Hindlimb muscle (tissue), 1 donor: ENCODE results near the gene KCNJ13. TPM values are rescaled to one million over a fixed set of nuclear protein-coding genes. Genes with fewer than 3 reads are reported as not detected.
"Not testable (repeated sequence)": the region's sequence is repeated elsewhere in the genome, so short reads cannot be mapped to it uniquely, and the experiment has no call there.

Experiments used
- DNase-seq: peaks from one replicate; pipeline ENCODE4 v3.0.0-alpha.2; 2013
- polyA plus RNA-seq: library from polyadenylated mRNA; unstranded; fragments of 120-200 nt; gene quantifications from one replicate; pipeline ENCODE4 v1.2.1, GENCODE V29; 2013; ENCODE audit not compliant: insufficient read length

The KCNJ13 gene
- polyA plus RNA-seq, 1 donor: 0.26 TPM

DNA sequence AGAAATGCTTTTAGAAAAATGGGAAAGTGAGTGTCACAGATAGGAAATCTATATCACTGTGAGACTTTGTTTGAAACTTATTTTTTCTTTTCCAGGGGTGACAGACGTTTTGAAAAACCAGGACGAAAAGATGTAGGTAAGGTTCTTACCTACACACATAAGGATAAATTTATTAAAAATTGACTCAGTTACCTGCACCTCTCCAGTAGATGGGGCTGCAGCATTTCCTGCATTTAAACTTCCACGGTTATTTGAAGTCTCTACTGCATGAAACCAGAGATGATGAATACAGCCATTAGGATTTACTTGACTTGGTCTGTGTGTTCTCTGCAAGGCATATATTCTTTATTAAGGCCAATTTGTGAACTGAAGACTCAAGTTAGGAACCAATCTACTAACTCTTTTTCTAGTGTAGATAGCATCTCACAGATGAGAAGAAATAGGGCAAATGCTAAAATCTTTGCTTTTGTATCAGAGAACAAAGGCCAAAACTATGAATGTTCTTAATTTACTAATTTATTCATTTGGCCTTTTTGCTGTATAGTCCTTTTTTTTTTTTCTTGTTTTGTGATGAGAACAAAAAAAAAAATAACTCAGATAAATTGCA, 15.0 kb downstream of the KCNJ13 start:
- DNase-seq: no peak

DNA sequence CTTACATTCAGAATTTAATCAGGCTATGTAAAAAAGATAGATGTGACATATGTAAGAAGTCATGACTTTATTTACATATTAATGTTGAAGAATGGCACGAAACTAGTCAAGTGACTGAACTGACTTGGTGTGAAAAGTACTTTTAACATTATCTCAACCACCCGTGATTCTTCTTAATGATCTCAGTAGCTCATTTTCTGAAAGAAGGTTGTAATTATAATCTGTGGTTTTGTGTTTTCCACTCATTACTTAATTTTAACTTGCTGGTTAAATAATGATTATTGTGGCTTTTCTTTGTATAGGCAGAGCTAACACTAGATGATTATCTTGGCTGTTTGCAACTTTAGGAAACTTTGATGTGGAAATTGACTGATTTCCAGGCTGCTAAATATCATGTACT, 18.5 kb downstream of the KCNJ13 start:
- DNase-seq: no peak

DNA sequence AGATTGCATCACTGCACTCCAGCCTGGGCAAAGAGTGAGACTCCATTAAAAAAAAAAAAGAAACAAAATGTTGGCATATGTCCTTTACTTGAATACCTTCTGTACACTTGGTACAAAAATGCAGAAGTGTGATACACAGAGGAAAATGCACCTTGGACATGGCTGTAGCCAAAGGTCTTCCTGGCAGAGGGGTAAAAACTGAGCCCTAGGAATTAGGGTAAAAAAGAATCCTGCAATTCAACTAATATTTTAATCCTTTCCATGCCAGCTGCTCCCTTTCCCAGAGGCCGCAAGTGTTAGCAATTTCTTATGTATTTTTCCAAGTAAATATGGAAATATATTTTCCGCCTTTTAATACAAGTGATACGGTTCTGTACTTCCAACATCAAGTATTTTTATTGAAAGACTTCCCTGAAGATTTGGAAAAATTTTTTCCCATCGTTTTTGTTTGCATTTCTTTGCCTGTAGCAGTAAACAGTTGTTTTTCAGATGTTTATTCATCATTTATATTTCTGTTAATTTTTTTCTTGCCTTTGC, 26.2 kb downstream of the KCNJ13 start:
- no peak for DNase-seq

DNA sequence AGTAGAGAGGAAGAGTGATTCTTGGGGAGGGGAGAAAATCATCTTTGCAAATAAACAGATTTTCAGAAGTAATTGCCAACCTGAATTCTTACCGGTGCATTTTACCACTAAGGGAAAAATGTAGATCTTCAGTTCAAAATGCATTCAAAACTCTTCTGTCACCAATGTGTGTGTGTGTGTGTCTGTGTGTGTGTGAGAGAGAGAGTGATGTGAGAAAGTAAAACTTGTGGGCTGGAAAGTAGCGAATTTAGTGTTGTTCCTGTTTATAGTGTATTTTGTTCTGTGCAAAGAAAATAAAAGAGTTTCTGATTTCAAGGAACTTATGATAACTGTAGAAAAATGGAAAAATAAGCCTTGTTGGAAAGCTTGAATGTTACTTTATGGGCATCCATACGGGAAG, 27.0 kb downstream of the KCNJ13 start:
- DNase-seq: no peak

DNA sequence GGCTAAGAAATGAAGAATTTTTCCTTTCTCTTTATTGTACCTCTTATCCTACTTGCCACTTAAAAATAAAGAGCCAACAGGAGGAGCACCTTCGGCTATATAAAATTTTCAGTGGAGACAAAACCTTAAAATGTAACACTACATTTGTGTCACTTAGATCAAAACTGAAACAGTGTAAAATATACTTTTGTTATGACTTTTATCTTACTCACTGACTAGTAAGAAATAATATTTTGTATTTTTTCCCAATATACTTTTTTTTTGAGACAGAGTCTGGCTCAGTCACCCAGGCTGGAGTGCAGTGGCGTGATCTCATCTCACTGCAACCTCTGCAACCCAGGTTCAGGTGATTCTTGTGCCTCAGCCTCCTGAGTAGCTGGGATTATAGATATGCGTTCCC, 28.3 kb downstream of the KCNJ13 start:
- DNase-seq: no peak

DNA sequence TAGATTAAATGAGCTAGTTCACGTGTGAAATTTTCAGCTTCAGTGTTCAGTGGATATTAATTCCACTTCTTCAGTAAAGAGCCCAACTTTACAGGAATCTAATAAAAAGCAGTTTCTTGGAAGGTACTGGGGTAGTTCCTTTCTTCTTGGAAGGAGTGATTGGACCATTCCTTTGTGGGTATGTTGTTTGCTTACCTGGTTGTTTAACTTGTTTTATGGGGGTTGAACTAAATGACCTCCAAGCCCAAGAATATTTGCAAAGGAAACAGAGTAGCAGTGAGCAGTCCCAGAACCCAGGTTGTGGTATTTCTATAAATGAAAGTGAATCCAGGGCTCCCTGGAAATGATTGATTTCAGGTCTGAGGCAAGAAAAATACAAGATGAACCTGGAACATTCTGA, 31.4 kb downstream of the KCNJ13 start:
- no peak for DNase-seq

DNA sequence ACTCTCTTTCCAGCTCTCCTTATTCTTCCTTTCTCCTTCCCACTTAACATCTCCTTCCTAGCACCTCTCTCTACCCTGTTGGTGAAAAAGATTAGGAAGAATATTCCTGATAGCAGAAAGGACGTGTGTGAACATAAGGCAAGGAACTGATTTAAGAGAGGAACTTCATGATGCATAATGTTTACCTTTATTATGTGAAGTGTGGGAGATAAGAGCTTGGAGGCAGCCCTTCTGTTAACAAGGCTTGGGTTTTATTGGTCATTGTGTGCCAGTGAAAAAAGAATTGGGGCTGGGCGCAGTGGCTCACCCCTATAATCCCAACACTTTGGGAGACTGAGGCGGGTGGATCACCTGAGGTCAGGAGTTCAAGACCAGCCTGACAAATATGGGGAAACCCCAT, 34.4 kb downstream of the KCNJ13 start:
- DNase-seq: no peak

DNA sequence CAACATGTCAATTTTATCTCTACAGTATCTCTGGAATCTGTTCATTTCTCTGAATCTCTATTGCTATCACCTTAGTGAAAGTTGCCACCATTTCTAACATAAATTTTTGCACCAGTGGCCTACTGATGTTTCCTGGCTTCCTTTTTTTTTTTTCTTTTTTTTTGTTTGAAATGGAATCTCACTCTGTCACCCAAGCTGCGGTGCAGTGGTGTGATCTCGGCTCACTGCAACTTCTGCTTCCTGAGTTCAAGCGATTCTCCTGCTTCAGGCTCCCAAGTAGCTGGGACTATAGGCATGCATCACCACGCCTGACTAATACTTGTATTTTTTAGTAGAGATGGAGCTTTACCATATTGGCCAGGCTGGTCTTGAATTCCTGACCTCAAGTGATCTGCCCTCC, 35.1 kb downstream of the KCNJ13 start:
- DNase-seq: no peak

DNA sequence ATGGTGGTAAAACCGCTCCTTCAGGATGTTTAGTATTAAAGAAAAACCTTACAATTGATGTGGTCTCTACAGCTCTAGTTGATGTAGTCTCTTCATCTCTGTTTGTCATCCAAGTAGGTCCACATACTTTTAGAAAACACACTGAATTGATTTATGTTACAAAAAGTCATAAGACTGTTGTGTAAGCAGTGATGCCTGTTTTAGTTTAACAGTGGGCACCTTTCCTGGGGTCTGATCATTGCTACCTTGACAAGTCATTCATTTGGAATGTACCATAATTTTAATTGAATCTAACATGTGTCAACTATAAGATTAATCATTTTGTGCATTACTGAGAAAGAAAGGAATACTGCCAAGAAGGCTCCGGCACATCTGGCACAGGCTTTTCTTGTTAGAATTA, 44.9 kb downstream of the KCNJ13 start:
- no peak for DNase-seq

DNA sequence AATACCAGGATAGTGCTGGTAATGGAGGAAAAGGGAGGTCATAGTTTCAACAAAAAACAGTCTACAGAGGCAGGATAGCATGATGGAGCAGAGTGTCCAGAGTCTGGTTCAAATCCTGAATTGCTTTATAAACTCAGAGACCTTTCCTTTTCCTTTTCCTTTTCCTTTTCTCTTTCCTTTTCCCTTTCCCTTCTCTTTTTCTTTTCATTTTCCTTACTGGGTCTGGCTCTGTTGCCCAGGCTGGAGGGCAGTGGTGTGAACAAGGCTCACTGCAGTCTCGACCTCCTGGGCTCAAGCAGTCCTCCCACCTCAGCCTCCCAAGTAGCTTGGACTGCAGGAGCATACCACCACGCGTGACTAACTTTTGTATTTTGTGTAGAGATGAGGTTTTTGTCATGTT, 47.6 kb downstream of the KCNJ13 start:
- DNase-seq: no peak

DNA sequence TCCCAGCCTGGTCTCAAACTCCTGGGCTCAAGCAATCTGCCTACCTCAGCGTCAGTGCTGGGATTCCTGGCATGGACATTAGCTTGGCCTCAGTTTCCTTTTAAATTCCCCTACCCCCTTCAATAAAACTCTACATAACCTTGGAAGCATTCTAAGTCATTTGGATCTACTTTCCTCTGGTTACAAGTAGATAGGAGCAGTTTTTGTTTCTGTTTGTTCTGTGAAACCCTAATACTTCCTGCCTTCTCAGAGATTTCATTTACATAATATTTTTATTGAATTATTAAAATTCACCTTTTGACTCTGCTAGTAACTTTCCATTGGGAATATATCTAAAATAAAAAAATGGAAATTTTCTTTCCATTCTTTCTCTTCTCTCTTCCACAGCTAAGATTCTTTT, 53.3 kb downstream of the KCNJ13 start:
- no peak for DNase-seq

DNA sequence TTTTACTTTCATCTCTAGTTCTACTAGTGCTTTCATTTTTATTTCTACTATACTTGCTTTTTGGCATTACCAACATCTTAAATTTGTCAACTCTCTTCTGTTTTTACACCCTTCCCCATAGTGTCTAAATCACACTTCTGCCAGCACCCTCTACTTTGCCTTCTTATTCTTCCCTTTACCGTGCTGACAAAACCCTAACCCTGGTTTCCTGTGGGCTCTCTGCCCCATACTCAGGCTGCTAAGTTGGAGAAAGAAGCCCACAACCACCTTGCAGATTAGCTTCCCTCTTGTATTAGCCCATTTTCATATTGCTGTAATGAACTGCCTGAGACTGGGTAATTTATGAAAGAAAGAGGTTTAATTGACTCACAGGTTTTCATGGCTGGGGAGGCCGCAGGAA, 54.5 kb downstream of the KCNJ13 start:
- no peak for DNase-seq

DNA sequence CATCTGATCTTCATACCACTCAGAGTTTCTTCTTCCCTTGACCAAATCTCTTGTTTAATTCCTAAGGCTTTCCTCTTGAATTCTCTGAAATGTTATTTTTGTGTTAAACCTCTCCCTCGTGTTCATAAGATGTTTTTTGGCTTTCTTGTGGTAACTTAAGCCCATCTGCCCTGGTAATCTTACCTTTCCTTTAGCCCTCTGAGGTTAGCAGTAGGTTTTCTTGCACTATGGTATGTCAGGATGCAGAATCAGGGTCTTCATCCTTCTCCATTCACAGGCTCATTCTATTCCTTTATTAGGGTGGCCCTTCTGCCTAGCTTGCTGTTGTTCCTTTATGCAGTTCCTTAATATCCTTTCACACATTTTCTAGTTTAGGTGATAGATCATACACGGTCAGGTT, 55.1 kb downstream of the KCNJ13 start:
- no peak for DNase-seq

DNA sequence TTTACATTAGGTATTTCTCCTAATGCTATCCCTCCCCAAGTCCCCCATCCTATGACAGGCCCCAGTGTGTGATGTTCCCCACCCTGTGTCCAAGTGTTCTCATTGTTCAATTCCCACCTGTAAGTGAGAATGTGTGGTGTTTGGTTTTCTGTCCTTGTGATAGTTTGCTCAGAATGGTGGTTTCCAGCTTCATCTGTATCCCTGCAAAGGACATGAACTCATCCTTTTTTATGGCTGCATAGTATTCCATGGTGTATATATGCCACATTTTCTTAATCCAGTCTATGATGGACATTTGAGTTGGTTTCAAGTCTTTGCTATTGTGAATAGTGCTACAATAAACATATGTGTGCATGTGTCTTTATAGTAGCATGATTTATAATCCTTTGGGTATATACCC, 56.3 kb downstream of the KCNJ13 start:
- DNase-seq: not testable (repeated sequence)

Other genes starting within 250 kb of the KCNJ13 start
- gene CHRNG, start 236.9 kb downstream of the KCNJ13 start, polyA plus RNA-seq: 167 TPM
- gene TIGD1, start 226.0 kb downstream of the KCNJ13 start, polyA plus RNA-seq: 6.7 TPM
- gene EIF4E2, start 225.9 kb downstream of the KCNJ13 start, polyA plus RNA-seq: 134 TPM
- 26.3 TPM for gene EFHD1, start 143.0 kb downstream of the KCNJ13 start, polyA plus RNA-seq
- gene GIGYF2, start 79.2 kb downstream of the KCNJ13 start, polyA plus RNA-seq: 41.3 TPM
- gene SNORC, start 93.7 kb upstream of the KCNJ13 start, polyA plus RNA-seq: 1.9 TPM
- gene NGEF, start 236.7 kb upstream of the KCNJ13 start, polyA plus RNA-seq: 0.56 TPM